A549 (cell line): ENCODE measurements around the gene KRI1. TPM values are rescaled to one million over a fixed set of nuclear protein-coding genes. Genes with fewer than 3 reads are reported as not detected.

Source experiments
- ATAC-seq, 2 experiments: fragments of 200-7000 bp in 1 of 2; fragments of >200 bp in 1 of 2; cut with Nextera tagmentation in 1 of 2; cut with Tn5 transposase in 1 of 2; 3 replicates each; pipeline versions ENCODE4 v1.8.0 to v1.9.1; 2018 to 2020; ENCODE audit warnings: mild to moderate bottlenecking in 1 of 2, moderate library complexity in 1 of 2
- CTCF ChIA-PET: fragments of 300-600 bp; sonication (Branson Sonifier 250); formaldehyde crosslinking; extraction: SDS; loops from one replicate; lab custom pipeline; 2021; ENCODE audit warnings: antibody characterized with exemption, inconsistent platforms; lab: Yijun Ruan, JAX
- POLR2A ChIA-PET: fragments of 350-600 bp; formaldehyde crosslinking; extraction: SDS; loops from one replicate; lab custom pipeline; 2021; ENCODE audit warnings: antibody characterized with exemption, inconsistent platforms; lab: Yijun Ruan, JAX
- DNase-seq, 2 experiments: peaks; one replicate each; pipeline versions ENCODE4 v3.0.0 to v3.0.0-alpha.2; 2011 to 2016; ENCODE audit warnings: low read depth in 1 of 2, low spot score in 1 of 2
- FAIRE-seq: peaks from 2 replicates; lab custom pipeline; 2011; peaks lifted over from hg19 to GRCh38; lab: Jason Lieb, UNC
- H3K27ac ChIP-seq, 2 experiments: fragments of >200 bp; sonication (Bioruptor Twin); formaldehyde crosslinking; 3 replicates each; pipeline ENCODE4 v1.5.1; 2016 to 2017
- H3K4me1 ChIP-seq: fragments of >200 bp; sonication (Bioruptor Twin); formaldehyde crosslinking; 3 replicates; pipeline ENCODE4 v1.6.1; 2016
- H3K4me2 ChIP-seq: fragments of >200 bp; sonication (Bioruptor Twin); formaldehyde crosslinking; 3 replicates; pipeline ENCODE4 v1.6.1; 2016
- H3K4me3 ChIP-seq: fragments of >200 bp; sonication (Bioruptor Twin); formaldehyde crosslinking; 3 replicates; pipeline ENCODE4 v1.5.1; 2016
- H3K9me3 ChIP-seq: fragments of >200 bp; sonication (Bioruptor Twin); formaldehyde crosslinking; 3 replicates; pipeline ENCODE4 v1.6.1; 2016
- CBX8 ChIP-seq: fragments of 200-600 bp; sonication (generic); IDR thresholded peaks from 2 replicates; pipeline ENCODE4 v1.6.1; 2016
- KDM5A ChIP-seq: fragments of 200-600 bp; sonication (generic); IDR thresholded peaks from 2 replicates; pipeline ENCODE4 v1.6.1; 2016; ENCODE audit warnings: antibody characterized with exemption, mild to moderate bottlenecking
- RAD21 ChIP-seq, 2 experiments: fragments of >200 bp in 1 of 2; sonication (Bioruptor Twin) in 1 of 2; formaldehyde crosslinking in 1 of 2; IDR thresholded peaks in 1 of 2; conservative IDR thresholded peaks in 1 of 2; 2 replicates in 1 of 2; 3 replicates in 1 of 2; pipeline ENCODE4 v1.6.1; 2012 to 2018; ENCODE audit warnings: inconsistent platforms in 1 of 2
- WGBS: methylation state at CpG from one replicate; pipeline ENCODE4 v1.1.6; 2017; ENCODE audit errors: missing lambda C conversion rate; 5-methylcytosine and 5-hydroxymethylcytosine counted together
- polyA plus RNA-seq, 4 experiments: library from polyadenylated mRNA; depleted of rRNA in 3 of 4; stranded (reverse); fragments of >200 nt; fragmentation: RNase III in 1 of 4; extraction: RNeasy Plus Mini Kit Qiagen cat#74134 plus additional on column Dnase treatment in 1 of 4; gene quantifications; 2 replicates in 3 of 4; 3 replicates in 1 of 4; pipeline ENCODE4 v1.2.3, GENCODE V29; 2011 to 2017
- small RNA-seq, 6 experiments: library from RNA; depleted of rRNA; stranded (forward); fragments of <200 nt; gene quantifications; one replicate each; pipeline ENCODE3, GENCODE V24; 2012
- TF ChIP-seq, protein P1 (sequence below): fragments of >200 bp; sonication (Bioruptor Twin); formaldehyde crosslinking; IDR thresholded peaks from 3 replicates; pipeline ENCODE4 v1.5.1; 2016
- TF ChIP-seq, protein P2 (sequence below): fragments of 450-650 bp; IDR thresholded peaks from 2 replicates; pipeline ENCODE4 v1.6.1; 2014; ENCODE audit warnings: antibody characterized with exemption

The KRI1 gene
- polyA plus RNA-seq, 2 of the 4 experiments (the other 2 are of a cell fraction) = 21.6 to 25.6 TPM

DNA sequence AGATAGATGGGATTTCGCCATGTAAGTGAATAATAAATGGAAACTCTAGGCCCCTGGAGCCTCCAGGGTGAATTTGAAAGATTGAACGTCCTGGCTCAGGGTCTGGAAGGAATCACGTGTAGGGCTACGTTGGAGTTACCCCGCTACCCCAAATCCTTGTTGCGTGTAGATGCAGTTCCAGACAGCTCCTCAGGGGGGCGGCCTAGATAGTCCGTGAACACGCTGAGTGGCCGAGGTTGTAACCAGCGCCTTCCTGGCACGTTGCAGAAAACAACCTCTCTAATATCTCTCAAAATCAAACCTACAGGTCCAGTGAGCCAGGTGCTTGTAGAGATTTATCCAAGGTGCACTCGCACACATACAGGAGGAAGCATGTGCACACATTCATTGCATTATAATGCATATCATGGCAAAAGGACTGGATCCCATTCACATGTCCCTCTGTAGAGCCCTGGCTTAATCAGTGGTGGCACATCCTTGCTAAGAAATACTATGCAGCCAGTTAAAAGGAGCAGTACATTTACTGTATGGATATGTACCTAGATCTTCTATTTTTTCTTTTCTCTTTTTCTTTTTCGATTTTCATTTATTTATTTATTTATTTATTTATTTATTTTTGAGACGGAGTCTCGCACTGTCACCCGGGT, 60.1 kb downstream of the KRI1 start:
- H3K4me3 ChIP-seq = no peak overlapping the region
- ATAC-seq (peak in 1 of 2 experiments; percentile 17; a peak in 2 of 6 replicates), DNase-seq (peak; percentile 44 to 77), FAIRE-seq (no peak)
- ChIA-PET POLR2A (interaction anchor here (1.0 kb wide), 1 partner anchor 13 kb away, joined by 13 read pairs; no protein-coding TSS in a partner anchor), CTCF (interaction anchor here (0.7 to 2.1 kb wide), 9 partner anchors 11 to 138 kb away, joined by 3 to 11 read pairs (median 6); partner anchors contain the start of genes KRI1 and S1PR5)
- no peaks in the 10 kb centered on the region for H3K9me3 ChIP-seq
- H3K4me2 ChIP-seq = no peak overlapping the region
- WGBS = 40% methylated on average over 17 of the region's 17 CpGs
- peaks cover 25% of the 10 kb centered on the region for H3K4me1 ChIP-seq
- TF ChIP-seq CBX8 = no peak
- TF ChIP-seq, protein P1, sequence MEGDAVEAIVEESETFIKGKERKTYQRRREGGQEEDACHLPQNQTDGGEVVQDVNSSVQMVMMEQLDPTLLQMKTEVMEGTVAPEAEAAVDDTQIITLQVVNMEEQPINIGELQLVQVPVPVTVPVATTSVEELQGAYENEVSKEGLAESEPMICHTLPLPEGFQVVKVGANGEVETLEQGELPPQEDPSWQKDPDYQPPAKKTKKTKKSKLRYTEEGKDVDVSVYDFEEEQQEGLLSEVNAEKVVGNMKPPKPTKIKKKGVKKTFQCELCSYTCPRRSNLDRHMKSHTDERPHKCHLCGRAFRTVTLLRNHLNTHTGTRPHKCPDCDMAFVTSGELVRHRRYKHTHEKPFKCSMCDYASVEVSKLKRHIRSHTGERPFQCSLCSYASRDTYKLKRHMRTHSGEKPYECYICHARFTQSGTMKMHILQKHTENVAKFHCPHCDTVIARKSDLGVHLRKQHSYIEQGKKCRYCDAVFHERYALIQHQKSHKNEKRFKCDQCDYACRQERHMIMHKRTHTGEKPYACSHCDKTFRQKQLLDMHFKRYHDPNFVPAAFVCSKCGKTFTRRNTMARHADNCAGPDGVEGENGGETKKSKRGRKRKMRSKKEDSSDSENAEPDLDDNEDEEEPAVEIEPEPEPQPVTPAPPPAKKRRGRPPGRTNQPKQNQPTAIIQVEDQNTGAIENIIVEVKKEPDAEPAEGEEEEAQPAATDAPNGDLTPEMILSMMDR = peak; percentile 42
- peak; percentile 21 to 42; a peak in 2 of 5 replicates for TF ChIP-seq RAD21 (conservative IDR thresholded peaks at IDR 0.05 in 1 of 2, IDR thresholded peaks at IDR 0.05 in 1 of 2)
- TF ChIP-seq, protein P2, sequence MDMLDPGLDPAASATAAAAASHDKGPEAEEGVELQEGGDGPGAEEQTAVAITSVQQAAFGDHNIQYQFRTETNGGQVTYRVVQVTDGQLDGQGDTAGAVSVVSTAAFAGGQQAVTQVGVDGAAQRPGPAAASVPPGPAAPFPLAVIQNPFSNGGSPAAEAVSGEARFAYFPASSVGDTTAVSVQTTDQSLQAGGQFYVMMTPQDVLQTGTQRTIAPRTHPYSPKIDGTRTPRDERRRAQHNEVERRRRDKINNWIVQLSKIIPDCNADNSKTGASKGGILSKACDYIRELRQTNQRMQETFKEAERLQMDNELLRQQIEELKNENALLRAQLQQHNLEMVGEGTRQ = 0 out of 2 replicates have a peak, but pooled peaks have one; percentile 14
- TF ChIP-seq KDM5A = no peak
- no peak overlapping the region for H3K27ac ChIP-seq

Small RNAs within 50 kb of the gene (small RNA-seq; reads per million reads assigned to genes)
- 0 to 0.04 (median 0) reads per million in 6 experiments for gene MIR1238
- gene RNU7-140P = 0 to 0.35 (median 0) reads per million in 6 experiments

Other genes starting within 250 kb of the KRI1 start
- 9.9 and 13.1 TPM in 2 replicates for gene FDX2, start 250.0 kb downstream of the KRI1 start, polyA plus RNA-seq (2011; rRNA removed)
- 22.2 to 25.8 TPM (median 23.5 TPM) in 3 replicates for gene FDX2, start 250.0 kb downstream of the KRI1 start, polyA plus RNA-seq (2017; fragmentation: RNase III; extraction: RNeasy Plus Mini Kit Qiagen cat#74134 plus additional on column Dnase treatment)
- 1.8 and 3.0 TPM in 2 replicates for gene RAVER1, start 232.5 kb downstream of the KRI1 start, polyA plus RNA-seq (2011; rRNA removed)
- gene RAVER1, start 232.5 kb downstream of the KRI1 start, polyA plus RNA-seq (2017; fragmentation: RNase III; extraction: RNeasy Plus Mini Kit Qiagen cat#74134 plus additional on column Dnase treatment) = 20.4 to 22.1 TPM (median 21.4 TPM) in 3 replicates
- 4.7 and 5.3 TPM in 2 replicates for gene ICAM3, start 226.4 kb downstream of the KRI1 start, polyA plus RNA-seq (2011; rRNA removed)
- 6.2 to 7.3 TPM (median 6.6 TPM) in 3 replicates for gene ICAM3, start 226.4 kb downstream of the KRI1 start, polyA plus RNA-seq (2017; fragmentation: RNase III; extraction: RNeasy Plus Mini Kit Qiagen cat#74134 plus additional on column Dnase treatment)
- 17.0 and 41.4 TPM in 2 replicates for gene TYK2, start 185.4 kb downstream of the KRI1 start, polyA plus RNA-seq (2011; rRNA removed)
- 51.9 to 65.6 TPM (median 57.1 TPM) in 3 replicates for gene TYK2, start 185.4 kb downstream of the KRI1 start, polyA plus RNA-seq (2017; fragmentation: RNase III; extraction: RNeasy Plus Mini Kit Qiagen cat#74134 plus additional on column Dnase treatment)
- 125 and 152 TPM in 2 replicates for gene CDC37, start 162.5 kb downstream of the KRI1 start, polyA plus RNA-seq (2011; rRNA removed)
- 214 to 236 TPM (median 220 TPM) in 3 replicates for gene CDC37, start 162.5 kb downstream of the KRI1 start, polyA plus RNA-seq (2017; fragmentation: RNase III; extraction: RNeasy Plus Mini Kit Qiagen cat#74134 plus additional on column Dnase treatment)
- 1.2 and 2.2 TPM in 2 replicates for gene PDE4A, start 145.5 kb downstream of the KRI1 start, polyA plus RNA-seq (2011; rRNA removed)
- 3.7 to 3.9 TPM (median 3.9 TPM) in 3 replicates for gene PDE4A, start 145.5 kb downstream of the KRI1 start, polyA plus RNA-seq (2017; fragmentation: RNase III; extraction: RNeasy Plus Mini Kit Qiagen cat#74134 plus additional on column Dnase treatment)
- 49.3 and 60.6 TPM in 2 replicates for gene KEAP1, start 62.7 kb downstream of the KRI1 start, polyA plus RNA-seq (2011; rRNA removed)
- gene KEAP1, start 62.7 kb downstream of the KRI1 start, polyA plus RNA-seq (2017; fragmentation: RNase III; extraction: RNeasy Plus Mini Kit Qiagen cat#74134 plus additional on column Dnase treatment) = 67.7 to 73.6 TPM (median 72.1 TPM) in 3 replicates
- 0.99 and 2.1 TPM in 2 replicates for gene S1PR5, start 48.6 kb downstream of the KRI1 start, polyA plus RNA-seq (2011; rRNA removed)
- 3.0 to 3.8 TPM (median 3.1 TPM) in 3 replicates for gene S1PR5, start 48.6 kb downstream of the KRI1 start, polyA plus RNA-seq (2017; fragmentation: RNase III; extraction: RNeasy Plus Mini Kit Qiagen cat#74134 plus additional on column Dnase treatment)
- 6.9 and 7.3 TPM in 2 replicates for gene ATG4D, start 22.1 kb downstream of the KRI1 start, polyA plus RNA-seq (2011; rRNA removed)
- gene ATG4D, start 22.1 kb downstream of the KRI1 start, polyA plus RNA-seq (2017; fragmentation: RNase III; extraction: RNeasy Plus Mini Kit Qiagen cat#74134 plus additional on column Dnase treatment) = 10.4 to 12.4 TPM (median 10.7 TPM) in 3 replicates
- 2.6 and 3.1 TPM in 2 replicates for gene CDKN2D, start 3.0 kb upstream of the KRI1 start, polyA plus RNA-seq (2011; rRNA removed)
- gene CDKN2D, start 3.0 kb upstream of the KRI1 start, polyA plus RNA-seq (2017; fragmentation: RNase III; extraction: RNeasy Plus Mini Kit Qiagen cat#74134 plus additional on column Dnase treatment) = 3.9 to 4.3 TPM (median 4.1 TPM) in 3 replicates
- 13.0 and 17.4 TPM in 2 replicates for gene AP1M2, start 21.3 kb upstream of the KRI1 start, polyA plus RNA-seq (2011; rRNA removed)
- gene AP1M2, start 21.3 kb upstream of the KRI1 start, polyA plus RNA-seq (2017; fragmentation: RNase III; extraction: RNeasy Plus Mini Kit Qiagen cat#74134 plus additional on column Dnase treatment) = 44.8 to 53.1 TPM (median 45.0 TPM) in 3 replicates
- gene SLC44A2, start 59.5 kb upstream of the KRI1 start, polyA plus RNA-seq (2011; rRNA removed) = 8.3 and 10.3 TPM in 2 replicates
- 6.7 to 10.1 TPM (median 8.3 TPM) in 3 replicates for gene SLC44A2, start 59.5 kb upstream of the KRI1 start, polyA plus RNA-seq (2017; fragmentation: RNase III; extraction: RNeasy Plus Mini Kit Qiagen cat#74134 plus additional on column Dnase treatment)
- gene ILF3, start 88.3 kb upstream of the KRI1 start, polyA plus RNA-seq (2011; rRNA removed) = 174 and 197 TPM in 2 replicates
- 137 to 151 TPM (median 142 TPM) in 3 replicates for gene ILF3, start 88.3 kb upstream of the KRI1 start, polyA plus RNA-seq (2017; fragmentation: RNase III; extraction: RNeasy Plus Mini Kit Qiagen cat#74134 plus additional on column Dnase treatment)
- gene QTRT1, start 135.4 kb upstream of the KRI1 start, polyA plus RNA-seq (2011; rRNA removed) = 23.6 and 24.3 TPM in 2 replicates
- 42.2 to 47.6 TPM (median 42.5 TPM) in 3 replicates for gene QTRT1, start 135.4 kb upstream of the KRI1 start, polyA plus RNA-seq (2017; fragmentation: RNase III; extraction: RNeasy Plus Mini Kit Qiagen cat#74134 plus additional on column Dnase treatment)
- gene DNM2, start 152.1 kb upstream of the KRI1 start, polyA plus RNA-seq (2011; rRNA removed) = 32.9 and 52.4 TPM in 2 replicates
- gene DNM2, start 152.1 kb upstream of the KRI1 start, polyA plus RNA-seq (2017; fragmentation: RNase III; extraction: RNeasy Plus Mini Kit Qiagen cat#74134 plus additional on column Dnase treatment) = 55.8 to 58.5 TPM (median 57.3 TPM) in 3 replicates